Endothelial cell of umbilical vein (primary cell): ENCODE measurements around the gene OR2T29. TPM values are rescaled to one million over a fixed set of nuclear protein-coding genes. Genes with fewer than 3 reads are reported as not detected.
"Not testable (repeated sequence)": the region's sequence is repeated elsewhere in the genome, so short reads cannot be mapped to it uniquely, and the experiment has no call there.

Source experiments
- Bru-seq: library from RNA; stranded (reverse); fragments of 400-500 nt; gene quantifications from one replicate; lab custom pipeline; 2021; lab: Mats Ljungman, UMichigan
- BruChase-seq, 2 experiments: library from RNA; stranded (reverse); fragments of 400-500 nt; gene quantifications; one replicate each; lab custom pipeline; 2021; lab: Mats Ljungman, UMichigan
- BruUV-seq: library from RNA; stranded (reverse); fragments of 400-500 nt; replicated peaks from 2 replicates; lab custom pipeline; 2021; lab: Mats Ljungman, UMichigan
- CTCF ChIA-PET: fragments of 300-600, 350-600 bp; sonication (Branson Sonifier 250); formaldehyde crosslinking; loops from one replicate; lab custom pipeline; 2021; ENCODE audit warnings: antibody characterized with exemption, inconsistent platforms; lab: Charles Lee
- POLR2A ChIA-PET: fragments of 300-600, 350-600 bp; sonication (Branson Sonifier 250); formaldehyde crosslinking; loops from one replicate; lab custom pipeline; 2021; ENCODE audit warnings: antibody characterized with exemption, inconsistent platforms; lab: Charles Lee
- DNase-seq: peaks from one replicate; pipeline ENCODE4 v3.0.0-alpha.2; 2011; ENCODE audit warnings: low read depth, low spot score
- FAIRE-seq: peaks from 2 replicates; lab custom pipeline; 2011; peaks lifted over from hg19 to GRCh38; lab: Jason Lieb, UNC
- H2AFZ ChIP-seq: 2 replicates; pipeline ENCODE4 v1.6.0; 2012; ENCODE audit warnings: low read depth, low read length, control low read depth, inconsistent platforms
- H3K27ac ChIP-seq: 2 replicates; pipeline ENCODE4 v1.5.1; 2011; ENCODE audit warnings: low read depth, mild to moderate bottlenecking, control low read depth, low read length, moderate library complexity; ENCODE audit not compliant: insufficient read depth
- H3K27me3 ChIP-seq, 2 experiments: 2 replicates each; pipeline versions ENCODE4 v1.6.0 to v1.6.1; 2011; ENCODE audit warnings: low read length in 2 of 2, mixed read lengths in 1 of 2; ENCODE audit not compliant: control insufficient read depth in 2 of 2, insufficient read depth in 2 of 2
- H3K36me3 ChIP-seq, 2 experiments: 2 replicates in 1 of 2; 3 replicates in 1 of 2; pipeline ENCODE4 v1.5.1; 2011; ENCODE audit warnings: low read length in 2 of 2, mild to moderate bottlenecking in 1 of 2, moderate library complexity in 1 of 2; ENCODE audit not compliant: control insufficient read depth in 2 of 2, insufficient read depth in 2 of 2; ENCODE audit errors: extremely low read depth in 1 of 2
- H3K4me1 ChIP-seq: 3 replicates; pipeline ENCODE4 v1.5.1; 2011; ENCODE audit warnings: mild to moderate bottlenecking, low read length; ENCODE audit not compliant: control insufficient read depth, insufficient read depth; ENCODE audit errors: extremely low read depth
- H3K4me2 ChIP-seq: 2 replicates; pipeline ENCODE4 v1.6.1; 2011; ENCODE audit warnings: low read length, control low read depth, mixed read lengths; ENCODE audit not compliant: insufficient read depth
- H3K4me3 ChIP-seq, 3 experiments: fragments of 200-600 bp in 1 of 3; sonication (generic), shearing (Covaris generic) in 1 of 3; replicated peaks in 1 of 3; 2 replicates each; pipeline ENCODE4 v1.5.1; 2011 to 2016; ENCODE audit warnings: control low read depth in 3 of 3, low read length in 3 of 3, mild to moderate bottlenecking in 2 of 3, inconsistent platforms in 1 of 3, low read depth in 1 of 3, moderate library complexity in 1 of 3; ENCODE audit not compliant: insufficient read depth in 1 of 3
- H3K79me2 ChIP-seq: 2 replicates; pipeline ENCODE4 v1.6.0; 2012; ENCODE audit warnings: low read length, inconsistent platforms; ENCODE audit not compliant: control insufficient read depth, insufficient read depth
- H3K9ac ChIP-seq: replicated peaks from 2 replicates; pipeline ENCODE3; 2011; ENCODE audit warnings: low read length, control low read depth; ENCODE audit not compliant: insufficient read depth; ENCODE audit errors: extremely low read depth
- H3K9me1 ChIP-seq: replicated peaks from 3 replicates; pipeline ENCODE4 v1.6.0; 2011; ENCODE audit warnings: mild to moderate bottlenecking, low read length; ENCODE audit not compliant: control insufficient read depth, insufficient read depth; ENCODE audit errors: extremely low read depth
- H3K9me3 ChIP-seq: replicated peaks from 2 replicates; pipeline ENCODE4 v1.5.1; 2012; ENCODE audit warnings: low read length, inconsistent platforms; ENCODE audit not compliant: control insufficient read depth, insufficient read depth
- H4K20me1 ChIP-seq: replicated peaks from 2 replicates; pipeline ENCODE3; 2011; ENCODE audit warnings: mild to moderate bottlenecking, low read length; ENCODE audit not compliant: control insufficient read depth, insufficient read depth; ENCODE audit errors: extremely low read depth
- CTCF ChIP-seq, 2 donors: IDR thresholded peaks; 1 replicate in 1 of 2; 2 replicates in 1 of 2; pipeline ENCODE4 v1.5.1; 2011; ENCODE audit warnings: low read length in 2 of 2, mild to moderate bottlenecking in 2 of 2, moderate library complexity in 2 of 2, control low read depth in 1 of 2, inconsistent platforms in 1 of 2, low read depth in 1 of 2; ENCODE audit not compliant: insufficient read depth in 1 of 2; ENCODE audit errors: extremely low read depth in 1 of 2
- EZH2 ChIP-seq: IDR thresholded peaks from 2 replicates; pipeline ENCODE4 v1.6.1; 2012; ENCODE audit warnings: borderline replicate concordance, low read depth, mild to moderate bottlenecking, moderate library complexity, low read length, inconsistent platforms; ENCODE audit not compliant: severe bottlenecking
- FOS ChIP-seq: IDR thresholded peaks from 2 replicates; pipeline ENCODE4 v1.6.1; 2011; ENCODE audit warnings: mild to moderate bottlenecking, low read length, moderate library complexity, borderline replicate concordance; ENCODE audit not compliant: insufficient read depth
- GATA2 ChIP-seq: IDR thresholded peaks from 2 replicates; pipeline ENCODE4 v1.7.0; 2011; ENCODE audit warnings: low read depth, mild to moderate bottlenecking, moderate library complexity, mixed read lengths, low read length; ENCODE audit not compliant: insufficient read length, insufficient read depth
- JUN ChIP-seq: IDR thresholded peaks from 2 replicates; pipeline ENCODE4 v1.6.1; 2011; ENCODE audit warnings: borderline replicate concordance, low read depth; ENCODE audit not compliant: insufficient read length, insufficient read depth
- MAX ChIP-seq: IDR thresholded peaks from 2 replicates; pipeline ENCODE4 v1.6.1; 2011; ENCODE audit not compliant: insufficient read depth, insufficient read length
- MYC ChIP-seq: IDR thresholded peaks from one replicate; pipeline ENCODE4 v1.6.1; 2011; ENCODE audit warnings: mild to moderate bottlenecking, low read depth, low read length
- POLR2A ChIP-seq: IDR thresholded peaks from 2 replicates; pipeline ENCODE4 v1.6.1; 2012; ENCODE audit warnings: low read depth, mild to moderate bottlenecking, control low read depth, low read length
- POLR2AphosphoS5 ChIP-seq: IDR thresholded peaks from 2 replicates; pipeline ENCODE4 v1.6.1; 2012; ENCODE audit warnings: low read depth, mild to moderate bottlenecking, control low read depth, low read length, moderate library complexity; ENCODE audit not compliant: insufficient read depth
- dilution Hi-C: fragments of 300-500 bp; cut with MboI; formaldehyde crosslinking; loops from one replicate; pipeline ENCODE4 v1.15.0; 2019; ENCODE audit warnings: low sequenced_read_pairs; ENCODE audit not compliant: extremely low pct_ligation_motif_present
- intact Hi-C: fragments of 100-400 bp; cut with micrococcal nuclease; formaldehyde crosslinking; loops from one replicate; pipeline ENCODE4 v1.10.0; 2022
- long read RNA-seq: library from polyadenylated mRNA; stranded (forward); transcript quantifications from one replicate; pipeline ENCODE4 v2.0.0, GENCODE V29; 2021
- polyA minus RNA-seq, 3 experiments: library from RNA; depleted of rRNA, polyadenylated mRNA; stranded (reverse); fragments of >200 nt; gene quantifications; 1 replicate in 1 of 3; 2 replicates in 2 of 3; pipeline ENCODE4 v1.2.3, GENCODE V29; 2011
- polyA plus RNA-seq, 4 experiments: library from polyadenylated mRNA; depleted of rRNA in 3 of 4; stranded (reverse) in 3 of 4; unstranded in 1 of 4; fragments of >200 nt; gene quantifications; 2 replicates each; pipeline versions ENCODE4 v1.2.1 to v1.2.3, GENCODE V29; 2011 to 2012; ENCODE audit warnings: missing spikeins in 1 of 4
- total RNA-seq: library from RNA; stranded (reverse); gene quantifications from 2 replicates; pipeline ENCODE4 v1.2.3, GENCODE V29; 2021

OR2T29 gene, protein sequence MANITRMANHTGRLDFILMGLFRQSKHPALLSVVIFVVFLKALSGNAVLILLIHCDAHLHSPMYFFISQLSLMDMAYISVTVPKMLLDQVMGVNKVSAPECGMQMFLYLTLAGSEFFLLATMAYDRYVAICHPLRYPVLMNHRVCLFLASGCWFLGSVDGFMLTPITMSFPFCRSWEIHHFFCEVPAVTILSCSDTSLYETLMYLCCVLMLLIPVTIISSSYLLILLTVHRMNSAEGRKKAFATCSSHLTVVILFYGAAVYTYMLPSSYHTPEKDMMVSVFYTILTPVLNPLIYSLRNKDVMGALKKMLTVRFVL
- total RNA-seq (not detected in 2 replicates), polyA plus RNA-seq (not detected in 2 replicates), polyA minus RNA-seq (not detected in 2 replicates), Bru-seq, nascent RNA (not detected), BruChase-seq, experiment 1, labeled RNA remaining after a 6-hour chase (not detected), BruChase-seq, experiment 2, labeled RNA remaining after a 2-hour chase (not detected)
- polyA plus RNA-seq (2011; cell fraction: cytosol; rRNA removed) = not detected in 2 replicates
- polyA plus RNA-seq (2011; cell fraction: nucleus; rRNA removed) = not detected in 2 replicates
- polyA plus RNA-seq (2012) = not detected in 2 replicates
- polyA minus RNA-seq (2011; cell fraction: cytosol; rRNA and poly(A)+ RNA removed) = not detected
- not detected in 2 replicates for polyA minus RNA-seq (2011; cell fraction: nucleus; rRNA and poly(A)+ RNA removed)
- long read RNA-seq = 0 reads

DNA sequence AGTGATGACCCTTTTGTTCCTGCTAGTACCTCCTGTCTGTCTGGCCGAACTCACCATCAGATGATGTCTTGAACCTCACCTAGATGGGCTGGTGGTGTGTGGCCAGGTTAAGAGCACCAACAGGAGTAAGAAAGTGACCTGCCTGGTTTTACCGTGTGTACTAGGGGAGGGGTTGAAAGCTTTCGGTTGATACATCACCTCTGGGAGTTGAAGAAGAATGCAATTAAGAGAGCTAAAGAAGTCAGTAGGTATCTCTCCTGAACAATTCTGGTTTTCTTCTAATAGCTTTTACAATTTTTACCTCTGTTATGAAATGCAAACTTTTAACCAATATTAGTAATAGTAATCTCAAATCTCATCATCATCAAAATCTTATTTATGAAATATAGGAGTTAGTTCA lies at the start of gene OR2T29:
Gene OR2T29 (minus strand): TSS at position 101 of the 400 bp plus-strand sequence. CDS start 3,281 bp downstream, outside the sequence.
- dilution Hi-C loops, FAIRE-seq: not testable (repeated sequence)

DNA sequence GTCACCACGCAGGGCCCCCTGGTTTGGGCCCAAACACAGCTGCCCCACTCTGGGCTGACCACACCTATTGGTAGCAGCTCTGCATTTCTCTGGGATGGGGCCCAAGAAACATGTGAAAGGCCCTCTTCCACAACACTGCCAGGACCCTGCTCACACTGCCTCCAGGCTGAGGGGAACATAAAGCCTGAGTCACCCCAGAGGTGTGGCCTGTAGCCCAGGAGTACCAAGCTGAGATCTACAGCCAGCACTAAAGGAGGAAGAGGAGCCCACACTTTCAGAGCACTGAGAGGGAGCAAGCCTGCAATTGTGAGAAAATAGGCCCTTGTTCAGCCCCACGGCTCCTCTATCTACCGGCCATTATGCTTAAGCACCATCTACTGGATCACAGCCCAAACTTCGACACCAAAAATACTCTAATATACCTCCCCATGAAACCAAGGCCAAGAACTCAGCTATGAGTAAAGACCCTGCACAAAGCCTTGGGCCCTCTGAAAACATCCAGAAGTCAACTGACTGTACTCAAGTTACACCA lies 49.4 kb upstream of the OR2T29 start:
- Histone ChIP-seq H3K9me1 (no peaks in the 10 kb centered on the region), H3K4me3 (no peak overlapping the region), H3K27me3 (no peaks in the 10 kb centered on the region), H3K4me2 (no peak overlapping the region), H2AFZ (no peak overlapping the region), H3K4me1 (no peaks in the 10 kb centered on the region), H3K36me3 (no peaks in the 10 kb centered on the region), H3K79me2 (no peaks in the 10 kb centered on the region), H3K27ac (no peak overlapping the region), H3K9me3 (no peaks in the 10 kb centered on the region), H3K9ac (no peak overlapping the region), H4K20me1 (no peaks in the 10 kb centered on the region)
- ChIA-PET CTCF (no interaction called here), POLR2A (no interaction called here)
- DNase-seq (no peak), FAIRE-seq (no peak)
- BruUV-seq = no TSS peak
- TF ChIP-seq EZH2 = no peak
- no peak for TF ChIP-seq FOS
- TF ChIP-seq CTCF (IDR thresholded peaks at IDR 0.05; ENCODE audit: extremely low read depth in 1 of 2, insufficient read depth in 1 of 2, low read depth in 1 of 2, low read length in 2 of 2) = no peak
- no peak for TF ChIP-seq POLR2A
- TF ChIP-seq MYC = no peak
- no peak for TF ChIP-seq JUN
- TF ChIP-seq POLR2AphosphoS5 = no peak
- no peak for TF ChIP-seq MAX
- TF ChIP-seq GATA2 = no peak
- dilution Hi-C loops = no loop called here
- intact Hi-C loops = no loop called here

More for the DNA sequence above, at the start of gene OR2T29:
- H3K27me3 ChIP-seq, H3K27ac ChIP-seq, H3K9me3 ChIP-seq, H3K4me3 ChIP-seq, H2AFZ ChIP-seq, POLR2A ChIA-PET, H3K79me2 ChIP-seq, H3K9me1 ChIP-seq, H3K4me1 ChIP-seq, DNase-seq, BruUV-seq, H3K9ac ChIP-seq, CTCF ChIA-PET, intact Hi-C loops, H3K36me3 ChIP-seq, H4K20me1 ChIP-seq, H3K4me2 ChIP-seq: not testable (repeated sequence)
